Vagina (tissue), 2 donors: Measurements from ENCODE around the gene EXO1.

Experiments used
- CTCF ChIP-seq, 3 experiments: fragments of 450-650 bp in 2 of 3; fragments of 200-600 bp in 1 of 3; sonication (generic) in 1 of 3; IDR thresholded peaks; one replicate each; pipeline ENCODE4 v1.5.1; 2017 to 2019; ENCODE audit warnings: antibody characterized with exemption in 3 of 3, mild to moderate bottlenecking in 2 of 3, moderate library complexity in 2 of 3
- POLR2A ChIP-seq, 2 donors: fragments of 450-650 bp; IDR thresholded peaks; one replicate each; pipeline ENCODE4 v1.6.1; 2017; ENCODE audit warnings: antibody characterized with exemption in 2 of 2, mild to moderate bottlenecking in 2 of 2, moderate library complexity in 2 of 2

DNA sequence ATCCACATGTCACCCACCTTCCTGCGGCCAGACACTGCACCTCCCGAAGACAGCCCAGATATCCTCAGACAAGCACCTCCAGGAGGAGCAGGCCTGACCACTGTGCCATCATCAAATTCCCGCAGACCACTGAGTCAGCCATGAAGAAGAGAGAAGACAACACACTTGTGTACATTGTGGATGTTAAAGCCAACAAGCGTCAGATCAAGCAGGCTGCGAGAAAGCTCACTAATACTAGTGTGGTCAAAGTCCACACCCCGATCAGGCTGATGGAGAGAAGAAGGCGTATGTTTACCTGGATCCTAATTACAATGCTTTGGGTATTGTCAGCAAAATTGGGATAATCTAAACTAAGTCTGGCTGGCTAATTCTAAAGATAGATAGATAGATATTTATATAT, 68.2 kb downstream of the EXO1 start:
- TF ChIP-seq CTCF (IDR thresholded peaks at IDR 0.05) = no peak
- TF ChIP-seq POLR2A (IDR thresholded peaks at IDR 0.05) = no peak
